Suprapubic skin (tissue), 4 donors: ENCODE results near the gene GATAD2B.

Source experiments
- CTCF ChIP-seq, 2 donors: fragments of 200-600 bp in 1 of 2; fragments of 450-650 bp in 1 of 2; sonication (generic) in 1 of 2; IDR thresholded peaks; one replicate each; pipeline ENCODE4 v1.5.1; 2016 to 2019; ENCODE audit warnings: antibody characterized with exemption in 2 of 2, mild to moderate bottlenecking in 1 of 2, moderate library complexity in 1 of 2
- EP300 ChIP-seq: sonication (generic); formaldehyde crosslinking; IDR thresholded peaks from one replicate; pipeline ENCODE4 v1.6.1; 2017; ENCODE audit warnings: antibody characterized with exemption
- POLR2A ChIP-seq, 2 donors: fragments of 450-650 bp; IDR thresholded peaks; one replicate each; pipeline ENCODE4 v1.6.1; 2017; ENCODE audit warnings: antibody characterized with exemption in 2 of 2, mild to moderate bottlenecking in 2 of 2, moderate library complexity in 2 of 2
- POLR2AphosphoS5 ChIP-seq, 3 donors: sonication (generic); formaldehyde crosslinking; IDR thresholded peaks; one replicate each; pipeline ENCODE4 v1.6.1; 2017; ENCODE audit warnings: antibody characterized with exemption in 3 of 3

GRCh38 chr1:153940756-153941155 lies 18.0 kb upstream of the GATAD2B start:
- TF ChIP-seq POLR2AphosphoS5 (IDR thresholded peaks at IDR 0.05) (no peak), EP300 (no peak), CTCF (IDR thresholded peaks at IDR 0.05) (no peak), POLR2A (IDR thresholded peaks at IDR 0.05) (no peak)
